Activated T-cell treated with anti-CD3 and anti-CD28 coated beads, Interleukin-2, amount 50 U/mL, for 24 hours (primary cell): ENCODE results near the gene DOCK6.

ENCODE experiments used
- DNase-seq: peaks from one replicate; pipeline ENCODE4 v3.0.0-alpha.2; 2020
- H3K27ac Mint-ChIP-seq: 2 replicates; pipeline ENCODE4 v1.8.0; 2020; ENCODE audit warnings: mild to moderate bottlenecking, mixed read lengths
- H3K27me3 Mint-ChIP-seq: 2 replicates; pipeline ENCODE4 v1.8.0; 2020; ENCODE audit warnings: mixed read lengths
- H3K36me3 Mint-ChIP-seq: 2 replicates; pipeline ENCODE4 v1.8.0; 2020; ENCODE audit warnings: low read depth, mixed read lengths
- H3K4me1 Mint-ChIP-seq: 2 replicates; pipeline ENCODE4 v1.8.0; 2020; ENCODE audit warnings: low read depth, mixed read lengths
- H3K4me3 Mint-ChIP-seq: 2 replicates; pipeline ENCODE4 v1.8.0; 2020; ENCODE audit warnings: mild to moderate bottlenecking, moderate library complexity, mixed read lengths
- H3K9me3 Mint-ChIP-seq: 2 replicates; pipeline ENCODE4 v1.8.0; 2020; ENCODE audit warnings: mixed read lengths

Gene DOCK6, protein sequence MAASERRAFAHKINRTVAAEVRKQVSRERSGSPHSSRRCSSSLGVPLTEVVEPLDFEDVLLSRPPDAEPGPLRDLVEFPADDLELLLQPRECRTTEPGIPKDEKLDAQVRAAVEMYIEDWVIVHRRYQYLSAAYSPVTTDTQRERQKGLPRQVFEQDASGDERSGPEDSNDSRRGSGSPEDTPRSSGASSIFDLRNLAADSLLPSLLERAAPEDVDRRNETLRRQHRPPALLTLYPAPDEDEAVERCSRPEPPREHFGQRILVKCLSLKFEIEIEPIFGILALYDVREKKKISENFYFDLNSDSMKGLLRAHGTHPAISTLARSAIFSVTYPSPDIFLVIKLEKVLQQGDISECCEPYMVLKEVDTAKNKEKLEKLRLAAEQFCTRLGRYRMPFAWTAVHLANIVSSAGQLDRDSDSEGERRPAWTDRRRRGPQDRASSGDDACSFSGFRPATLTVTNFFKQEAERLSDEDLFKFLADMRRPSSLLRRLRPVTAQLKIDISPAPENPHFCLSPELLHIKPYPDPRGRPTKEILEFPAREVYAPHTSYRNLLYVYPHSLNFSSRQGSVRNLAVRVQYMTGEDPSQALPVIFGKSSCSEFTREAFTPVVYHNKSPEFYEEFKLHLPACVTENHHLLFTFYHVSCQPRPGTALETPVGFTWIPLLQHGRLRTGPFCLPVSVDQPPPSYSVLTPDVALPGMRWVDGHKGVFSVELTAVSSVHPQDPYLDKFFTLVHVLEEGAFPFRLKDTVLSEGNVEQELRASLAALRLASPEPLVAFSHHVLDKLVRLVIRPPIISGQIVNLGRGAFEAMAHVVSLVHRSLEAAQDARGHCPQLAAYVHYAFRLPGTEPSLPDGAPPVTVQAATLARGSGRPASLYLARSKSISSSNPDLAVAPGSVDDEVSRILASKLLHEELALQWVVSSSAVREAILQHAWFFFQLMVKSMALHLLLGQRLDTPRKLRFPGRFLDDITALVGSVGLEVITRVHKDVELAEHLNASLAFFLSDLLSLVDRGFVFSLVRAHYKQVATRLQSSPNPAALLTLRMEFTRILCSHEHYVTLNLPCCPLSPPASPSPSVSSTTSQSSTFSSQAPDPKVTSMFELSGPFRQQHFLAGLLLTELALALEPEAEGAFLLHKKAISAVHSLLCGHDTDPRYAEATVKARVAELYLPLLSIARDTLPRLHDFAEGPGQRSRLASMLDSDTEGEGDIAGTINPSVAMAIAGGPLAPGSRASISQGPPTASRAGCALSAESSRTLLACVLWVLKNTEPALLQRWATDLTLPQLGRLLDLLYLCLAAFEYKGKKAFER (N-terminal part only)

GRCh38 chr19:11261971-11262839 is at the start of gene DOCK6:
DOCK6 (minus strand) TSS chr19:11262524; CDS start chr19:11262440, 84 bp downstream.
- peaks cover 58% of the 10 kb centered on the region for H3K27me3 Mint-ChIP-seq
- peaks cover 2% of the 10 kb centered on the region for H3K4me1 Mint-ChIP-seq
- peak; percentile 52 for DNase-seq

GRCh38 chr19:11306337-11306736 is 44.0 kb upstream of the DOCK6 start:
- H3K27me3 Mint-ChIP-seq = peaks cover 10% of the 10 kb centered on the region

More at GRCh38 chr19:11261971-11262839, at the start of gene DOCK6:
- H3K36me3 Mint-ChIP-seq = no peaks in the 10 kb centered on the region
- peak within 1 kb of the TSS; percentile 75 for H3K4me3 Mint-ChIP-seq
- H3K9me3 Mint-ChIP-seq = no peaks in the 10 kb centered on the region
- no peak within 1 kb of the TSS for H3K27ac Mint-ChIP-seq

DNA sequence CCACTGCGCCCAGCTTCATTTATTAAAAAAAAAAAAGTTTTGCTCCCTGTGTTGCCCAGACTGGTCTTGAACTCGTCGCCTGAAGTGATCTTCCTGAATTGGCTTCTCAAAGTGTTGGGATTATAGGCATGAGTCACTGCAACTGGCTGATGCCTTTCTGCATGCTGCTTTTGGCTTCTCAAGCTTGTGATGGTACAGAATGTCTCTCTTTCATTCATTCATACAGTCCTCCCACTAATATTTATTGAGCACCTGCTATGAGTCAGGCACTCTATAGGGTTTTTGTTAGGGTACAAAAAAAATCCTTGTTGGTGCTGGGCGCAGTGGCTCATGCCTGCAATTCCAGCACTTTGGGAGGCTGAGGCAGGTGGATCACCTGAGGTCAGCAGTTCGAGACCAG is 42.6 kb upstream of the DOCK6 start:
- no peaks in the 10 kb centered on the region for H3K36me3 Mint-ChIP-seq

More at GRCh38 chr19:11306337-11306736, 44.0 kb upstream of the DOCK6 start:
- Mint-ChIP-seq H3K4me1 (no peaks in the 10 kb centered on the region), H3K27ac (no peak overlapping the region), H3K36me3 (no peaks in the 10 kb centered on the region), H3K9me3 (no peaks in the 10 kb centered on the region), H3K4me3 (no peak overlapping the region)
- no peak for DNase-seq

GRCh38 chr19:11300811-11301120 is 38.4 kb upstream of the DOCK6 start:
- H3K9me3 Mint-ChIP-seq = no peaks in the 10 kb centered on the region
- no peak for DNase-seq
- no peaks in the 10 kb centered on the region for H3K4me1 Mint-ChIP-seq
- H3K27ac Mint-ChIP-seq = no peak overlapping the region
- peaks cover 12% of the 10 kb centered on the region for H3K27me3 Mint-ChIP-seq
- H3K36me3 Mint-ChIP-seq = no peaks in the 10 kb centered on the region
- H3K4me3 Mint-ChIP-seq = no peak overlapping the region

More for the DNA sequence above, 42.6 kb upstream of the DOCK6 start:
- H3K4me1 Mint-ChIP-seq = no peaks in the 10 kb centered on the region
- no peak for DNase-seq
- H3K27me3 Mint-ChIP-seq = peaks cover 9% of the 10 kb centered on the region
- H3K27ac Mint-ChIP-seq = no peak overlapping the region
- no peak overlapping the region for H3K4me3 Mint-ChIP-seq
- no peaks in the 10 kb centered on the region for H3K9me3 Mint-ChIP-seq

- Mint-ChIP-seq H3K27ac (no peak overlapping the region), H3K27me3 (peaks cover 15% of the 10 kb centered on the region), H3K36me3 (no peaks in the 10 kb centered on the region), H3K9me3 (no peaks in the 10 kb centered on the region), H3K4me3 (no peak overlapping the region), H3K4me1 (no peaks in the 10 kb centered on the region)
- no peak for DNase-seq
Observed at GRCh38 chr19:11299946-11300810, 37.9 kb upstream of the DOCK6 start.

DNA sequence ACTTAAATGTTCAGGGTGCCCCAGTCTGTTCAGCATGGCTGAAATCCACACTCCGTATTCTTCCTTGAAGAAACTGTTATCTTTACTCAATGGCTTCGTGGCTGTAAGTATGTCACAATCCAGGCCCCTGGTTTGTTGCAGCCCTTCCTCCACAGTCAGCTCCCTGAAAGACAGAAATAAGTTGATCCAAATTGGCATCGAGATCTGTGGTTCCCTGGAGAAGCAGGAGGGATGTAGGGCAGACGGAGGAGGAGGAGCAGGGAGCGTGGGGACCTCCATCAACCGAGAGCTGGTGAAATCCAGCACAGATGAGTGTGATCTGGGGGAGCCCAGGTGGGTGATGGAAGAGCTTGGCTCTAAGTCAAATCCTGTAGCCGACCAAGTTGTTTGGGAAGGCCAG is 33.9 kb upstream of the DOCK6 start:
- Mint-ChIP-seq H3K9me3 (no peaks in the 10 kb centered on the region), H3K4me1 (peaks cover 3% of the 10 kb centered on the region)

DNA sequence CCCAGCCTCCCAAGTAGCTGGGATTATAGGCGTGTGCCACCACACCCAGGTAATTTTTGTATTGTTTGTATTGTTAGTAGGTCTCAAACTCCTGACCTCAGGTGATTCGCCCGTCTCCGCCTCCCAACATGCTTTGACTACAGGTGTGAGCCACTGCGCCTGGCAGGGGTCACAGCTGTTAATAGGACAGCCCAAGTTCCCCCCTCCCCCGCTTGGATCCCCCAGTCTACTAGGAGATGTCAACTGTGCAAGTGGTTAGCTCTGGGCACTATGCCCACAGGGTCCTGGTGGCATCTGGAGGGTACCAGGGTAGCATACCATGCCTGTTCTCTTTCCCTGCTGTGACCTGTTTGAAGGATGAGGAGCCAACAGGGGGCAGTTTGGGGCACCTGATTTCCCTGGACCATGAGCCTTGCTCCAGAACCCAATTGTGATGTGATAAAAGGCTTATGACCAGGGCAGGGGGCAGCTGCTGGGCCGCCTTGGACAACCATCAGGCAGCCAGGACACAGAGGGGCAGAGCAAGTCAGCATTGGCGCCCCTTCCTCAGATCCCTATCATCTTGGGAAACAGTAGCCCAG is 33.4 kb upstream of the DOCK6 start, which contains the start of gene TSPAN16:
Gene TSPAN16, plus strand, starts transcription at position 496 of the 581 bp plus-strand sequence. CDS start 138 bp downstream, outside the sequence.
- DNase-seq = no peak
- Mint-ChIP-seq H3K36me3 (no peaks in the 10 kb centered on the region), H3K27me3 (peaks cover 42% of the 10 kb centered on the region), H3K4me3 (no peak within 1 kb of the TSS), H3K27ac (no peak within 1 kb of the TSS), H3K4me1 (peaks cover 3% of the 10 kb centered on the region), H3K9me3 (no peaks in the 10 kb centered on the region)

More for the DNA sequence above, 33.9 kb upstream of the DOCK6 start:
- Mint-ChIP-seq H3K27me3 (peaks cover 37% of the 10 kb centered on the region), H3K4me3 (no peak overlapping the region), H3K27ac (no peak overlapping the region), H3K36me3 (no peaks in the 10 kb centered on the region)
- DNase-seq = no peak

GRCh38 chr19:11295180-11295579 is 32.9 kb upstream of the DOCK6 start:
- H3K27me3 Mint-ChIP-seq = peaks cover 45% of the 10 kb centered on the region
- peaks cover 3% of the 10 kb centered on the region for H3K4me1 Mint-ChIP-seq

GRCh38 chr19:11293433-11294389 is 31.4 kb upstream of the DOCK6 start:
- Mint-ChIP-seq H3K27me3 (peaks cover 47% of the 10 kb centered on the region), H3K9me3 (no peaks in the 10 kb centered on the region), H3K27ac (no peak overlapping the region), H3K36me3 (no peaks in the 10 kb centered on the region), H3K4me1 (peaks cover 3% of the 10 kb centered on the region), H3K4me3 (peak overlapping the region; percentile 39)
- DNase-seq = peak; percentile 89

More at GRCh38 chr19:11295180-11295579, 32.9 kb upstream of the DOCK6 start:
- H3K9me3 Mint-ChIP-seq = no peaks in the 10 kb centered on the region
- H3K27ac Mint-ChIP-seq = no peak overlapping the region
- no peak for DNase-seq
- H3K36me3 Mint-ChIP-seq = no peaks in the 10 kb centered on the region
- no peak overlapping the region for H3K4me3 Mint-ChIP-seq

- Mint-ChIP-seq H3K36me3 (no peaks in the 10 kb centered on the region), H3K4me3 (no peak overlapping the region), H3K27me3 (peaks cover 52% of the 10 kb centered on the region), H3K4me1 (peaks cover 5% of the 10 kb centered on the region), H3K27ac (no peak overlapping the region), H3K9me3 (no peaks in the 10 kb centered on the region)
- DNase-seq = no peak
Observed at GRCh38 chr19:11291991-11292390, 29.7 kb upstream of the DOCK6 start.

GRCh38 chr19:11291415-11291814 is 29.1 kb upstream of the DOCK6 start:
- Mint-ChIP-seq H3K27ac (no peak overlapping the region), H3K4me3 (no peak overlapping the region), H3K27me3 (peaks cover 53% of the 10 kb centered on the region), H3K36me3 (no peaks in the 10 kb centered on the region), H3K9me3 (no peaks in the 10 kb centered on the region), H3K4me1 (peaks cover 7% of the 10 kb centered on the region)
- DNase-seq = no peak

DNA sequence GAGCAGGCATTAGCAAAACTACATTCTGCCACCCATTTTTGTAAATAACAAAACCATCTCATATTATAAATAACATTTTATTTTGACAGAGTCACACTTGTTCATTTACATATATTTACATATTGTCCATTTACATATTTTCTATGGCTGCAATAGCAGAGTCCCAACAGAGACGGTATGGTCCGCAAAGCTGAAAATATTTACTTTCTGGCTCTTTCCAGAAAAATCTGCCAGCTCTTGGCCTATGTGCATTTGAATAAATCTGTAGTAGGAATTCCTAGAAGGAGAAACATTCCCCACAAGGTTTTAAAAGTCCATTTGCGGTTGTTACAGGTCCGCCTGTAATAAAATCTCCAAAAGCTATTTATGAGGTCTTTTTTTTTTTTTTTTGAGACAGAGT is 27.9 kb upstream of the DOCK6 start:
- H3K27ac Mint-ChIP-seq = no peak overlapping the region
- no peak overlapping the region for H3K4me3 Mint-ChIP-seq

More for the DNA sequence above, 27.9 kb upstream of the DOCK6 start:
- Mint-ChIP-seq H3K9me3 (no peaks in the 10 kb centered on the region), H3K4me1 (peaks cover 7% of the 10 kb centered on the region), H3K27me3 (peaks cover 52% of the 10 kb centered on the region), H3K36me3 (no peaks in the 10 kb centered on the region)
- DNase-seq = no peak
